Measurements from ENCODE around the gene CFAP97D1. TPM values are rescaled to one million over a fixed set of nuclear protein-coding genes. Genes with fewer than 3 reads are reported as not detected.
A peak's percentile ranks its signal among the peaks of the same experiment; 100 is the strongest.

Gene CFAP97D1
- total RNA-seq = not detected
- long read RNA-seq = 0 reads

DNA sequence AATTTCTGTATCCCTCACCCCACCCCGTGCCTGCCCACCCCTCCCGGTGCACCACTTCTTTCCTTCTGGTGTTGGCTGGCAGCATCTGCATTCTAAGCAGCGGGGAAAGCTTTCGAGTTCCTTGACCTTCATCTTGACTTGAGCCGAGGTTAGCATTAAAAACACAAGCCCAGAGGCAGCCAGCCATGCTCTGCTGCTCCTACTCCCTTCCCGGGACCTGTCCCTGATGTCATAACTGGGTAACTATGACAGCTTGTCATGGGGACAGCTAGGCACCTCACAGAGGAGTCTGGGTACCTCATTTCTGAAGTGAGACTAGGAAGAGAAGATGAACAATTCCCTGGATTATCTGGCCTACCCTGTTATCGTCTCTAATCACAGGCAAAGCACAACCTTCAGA lies at the start of gene CFAP97D1:
Gene CFAP97D1, plus strand, starts transcription at position 301 of the 400 bp plus-strand sequence. Its CDS starts 28 bp downstream, at position 329.
- ATAC-seq (no peak), DNase-seq (no peak)
- no peaks in the 10 kb centered on the region for H3K9me3 ChIP-seq
- H3K4me1 ChIP-seq = peaks cover 0 to 38% (median 13%) of the 10 kb centered on the region in 4 donors
- WGBS (ENCODE audit: insufficient coverage, low coverage, low lambda C conversion rate, missing lambda C conversion rate) = 56% methylated on average over 7 of the region's 7 CpGs
- intact Hi-C loops (cut with DNase I) = loop anchor here in 1 of 2 donors (10.0 kb wide), 1 partner anchor 65 kb away; the partner anchor contains the start of gene CD300LG
- peak within 1 kb of the TSS; percentile 95 to 99 (median 98) for H3K4me3 ChIP-seq
- H3K27ac ChIP-seq = peak within 1 kb of the TSS in 2 of 3 donors; percentile 100
- TF ChIP-seq, protein P1, sequence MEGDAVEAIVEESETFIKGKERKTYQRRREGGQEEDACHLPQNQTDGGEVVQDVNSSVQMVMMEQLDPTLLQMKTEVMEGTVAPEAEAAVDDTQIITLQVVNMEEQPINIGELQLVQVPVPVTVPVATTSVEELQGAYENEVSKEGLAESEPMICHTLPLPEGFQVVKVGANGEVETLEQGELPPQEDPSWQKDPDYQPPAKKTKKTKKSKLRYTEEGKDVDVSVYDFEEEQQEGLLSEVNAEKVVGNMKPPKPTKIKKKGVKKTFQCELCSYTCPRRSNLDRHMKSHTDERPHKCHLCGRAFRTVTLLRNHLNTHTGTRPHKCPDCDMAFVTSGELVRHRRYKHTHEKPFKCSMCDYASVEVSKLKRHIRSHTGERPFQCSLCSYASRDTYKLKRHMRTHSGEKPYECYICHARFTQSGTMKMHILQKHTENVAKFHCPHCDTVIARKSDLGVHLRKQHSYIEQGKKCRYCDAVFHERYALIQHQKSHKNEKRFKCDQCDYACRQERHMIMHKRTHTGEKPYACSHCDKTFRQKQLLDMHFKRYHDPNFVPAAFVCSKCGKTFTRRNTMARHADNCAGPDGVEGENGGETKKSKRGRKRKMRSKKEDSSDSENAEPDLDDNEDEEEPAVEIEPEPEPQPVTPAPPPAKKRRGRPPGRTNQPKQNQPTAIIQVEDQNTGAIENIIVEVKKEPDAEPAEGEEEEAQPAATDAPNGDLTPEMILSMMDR (IDR thresholded peaks at IDR 0.05) = no peak
- TF ChIP-seq POLR2A (IDR thresholded peaks at IDR 0.05) = no peak
- no peaks in the 10 kb centered on the region for H3K27me3 ChIP-seq
- peaks cover 0 to 4% (median 0%) of the 10 kb centered on the region in 4 donors for H3K36me3 ChIP-seq

DNA sequence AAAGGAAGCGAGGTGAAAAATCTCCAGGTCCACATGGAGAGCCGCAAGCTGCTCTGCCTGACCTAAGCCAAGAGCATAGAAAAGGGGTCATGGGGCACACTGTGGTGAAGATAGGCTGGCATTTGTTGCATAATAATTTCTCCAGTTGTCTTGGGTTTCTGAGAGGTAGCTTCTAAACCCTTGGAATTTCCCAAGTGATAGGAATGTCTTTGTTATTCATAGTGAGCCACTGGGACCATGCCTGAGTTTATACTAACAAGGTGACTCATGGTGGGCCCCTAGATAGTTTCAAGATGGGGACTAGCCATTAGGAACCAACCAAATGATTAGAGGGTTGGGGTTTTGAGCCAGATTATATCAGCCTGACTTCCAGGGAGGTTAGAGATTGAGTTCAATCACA lies 47.3 kb upstream of the CFAP97D1 start:
- Histone ChIP-seq H3K27me3 (no peaks in the 10 kb centered on the region), H3K4me1 (no peaks in the 10 kb centered on the region), H3K27ac (no peak overlapping the region), H3K4me3 (no peak overlapping the region), H3K36me3 (no peaks in the 10 kb centered on the region), H3K9me3 (no peaks in the 10 kb centered on the region)
- TF ChIP-seq, protein P1 (IDR thresholded peaks at IDR 0.05) = no peak
- TF ChIP-seq POLR2A (IDR thresholded peaks at IDR 0.05) = no peak
- WGBS (ENCODE audit: insufficient coverage, low coverage, low lambda C conversion rate, missing lambda C conversion rate) = 67% methylated on average over 1 of the region's 2 CpGs
- intact Hi-C loops (cut with DNase I) = no loop called here
- DNase-seq (no peak), ATAC-seq (no peak)

DNA sequence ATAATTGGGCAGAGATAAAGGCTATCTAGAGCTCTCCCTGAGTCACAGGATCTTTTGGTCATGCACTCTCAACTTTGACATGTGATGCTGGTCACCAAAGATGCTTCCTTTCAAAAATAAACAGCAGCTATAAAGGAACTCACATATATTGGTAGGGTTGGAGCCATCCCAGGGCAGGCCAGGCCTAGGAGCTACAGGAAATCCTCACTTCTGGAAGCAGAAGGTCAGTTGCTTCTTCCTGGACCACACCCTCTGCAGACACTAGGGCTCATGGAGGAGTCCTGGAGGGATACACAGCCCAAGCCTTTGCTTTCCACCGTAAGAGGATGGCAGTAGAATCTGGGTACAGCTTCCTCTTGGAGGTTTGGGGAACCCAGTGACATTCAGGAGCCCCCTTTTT lies 46.3 kb upstream of the CFAP97D1 start:
- intact Hi-C loops (cut with DNase I) = no loop called here
- H3K4me3 ChIP-seq = no peak overlapping the region
- H3K27ac ChIP-seq = no peak overlapping the region
- no peaks in the 10 kb centered on the region for H3K4me1 ChIP-seq
- ATAC-seq (peak in 2 of 4 donors; percentile 49 to 67), DNase-seq (no peak)
- no peaks in the 10 kb centered on the region for H3K27me3 ChIP-seq
- H3K9me3 ChIP-seq = no peaks in the 10 kb centered on the region
- no peaks in the 10 kb centered on the region for H3K36me3 ChIP-seq
- no CpG with 5 or more reads among the region's 1 CpG for whole genome bisulfite sequencing (ENCODE audit: insufficient coverage, low coverage, low lambda C conversion rate, missing lambda C conversion rate)
- TF ChIP-seq POLR2A (IDR thresholded peaks at IDR 0.05) = no peak

DNA sequence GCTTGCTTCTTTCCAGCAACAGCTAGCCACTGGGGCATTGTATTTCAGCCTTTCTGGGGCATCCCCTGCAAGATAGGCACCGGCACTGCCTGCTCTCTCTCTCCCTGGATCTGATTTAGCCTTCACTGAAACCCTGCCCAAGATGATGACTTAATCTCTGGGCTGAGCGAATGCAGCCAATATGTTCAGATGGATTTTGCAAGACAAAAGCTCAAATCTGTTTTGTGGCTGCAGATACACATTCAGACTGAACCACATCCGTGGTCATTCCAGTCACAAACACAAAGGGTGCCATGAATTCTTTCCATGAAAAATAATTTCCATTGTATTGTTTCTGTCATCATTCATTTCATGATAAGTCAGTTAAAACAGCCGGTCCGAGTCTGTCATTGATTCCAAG lies 45.9 kb upstream of the CFAP97D1 start:
- H3K4me1 ChIP-seq = no peaks in the 10 kb centered on the region
- no peak for ATAC-seq
- intact Hi-C loops (cut with DNase I) = no loop called here
- WGBS (ENCODE audit: insufficient coverage, low coverage, low lambda C conversion rate, missing lambda C conversion rate) = 56% methylated on average over 4 of the region's 5 CpGs
- TF ChIP-seq, protein P1 (IDR thresholded peaks at IDR 0.05) = no peak
- no peak for TF ChIP-seq POLR2A (IDR thresholded peaks at IDR 0.05)
- no peak for DNase-seq
- no peaks in the 10 kb centered on the region for H3K27me3 ChIP-seq
- H3K36me3 ChIP-seq = no peaks in the 10 kb centered on the region
- H3K4me3 ChIP-seq = no peak overlapping the region
- no peaks in the 10 kb centered on the region for H3K9me3 ChIP-seq
- no peak overlapping the region for H3K27ac ChIP-seq

DNA sequence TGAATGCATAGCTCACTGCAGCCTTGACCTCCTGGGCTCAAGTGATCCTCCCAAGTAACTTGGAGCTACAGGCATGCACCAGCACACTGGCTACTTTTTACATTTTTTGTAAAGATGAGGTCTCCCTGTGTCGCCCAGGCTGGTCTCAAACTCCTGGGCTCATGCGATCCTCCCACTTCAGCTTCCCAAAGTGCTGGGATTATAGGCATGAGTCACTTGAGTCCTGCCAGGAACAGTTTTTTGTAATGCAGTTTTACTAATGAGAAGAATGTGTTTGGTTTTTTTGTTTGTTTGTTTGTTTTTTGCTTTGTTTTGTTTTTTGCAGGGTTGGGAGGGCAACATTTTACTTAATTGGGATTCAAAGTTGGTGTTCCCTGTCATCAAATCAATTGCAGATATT lies 43.8 kb upstream of the CFAP97D1 start:
- ATAC-seq (no peak), DNase-seq (no peak)
- no peaks in the 10 kb centered on the region for H3K4me1 ChIP-seq
- no peak for TF ChIP-seq POLR2A (IDR thresholded peaks at IDR 0.05)
- TF ChIP-seq, protein P1 (IDR thresholded peaks at IDR 0.05) = no peak
- no peak overlapping the region for H3K4me3 ChIP-seq
- H3K27me3 ChIP-seq = no peaks in the 10 kb centered on the region
- no peak overlapping the region for H3K27ac ChIP-seq
- H3K36me3 ChIP-seq = no peaks in the 10 kb centered on the region
- intact Hi-C loops (cut with DNase I) = no loop called here
- WGBS (ENCODE audit: insufficient coverage, low coverage, low lambda C conversion rate, missing lambda C conversion rate) = 83% methylated on average over 2 of the region's 2 CpGs
- H3K9me3 ChIP-seq = no peaks in the 10 kb centered on the region
